Measurements from ENCODE around the gene EGFR. TPM values are rescaled to one million over a fixed set of nuclear protein-coding genes. Genes with fewer than 3 reads are reported as not detected.
A peak's percentile ranks its signal among the peaks of the same experiment; 100 is the strongest.

The EGFR gene
- polyA plus RNA-seq, 1 donor from 2014 or later: 0.22 TPM

GRCh38 chr7:55253188-55253587 lies 234.4 kb downstream of the EGFR start:
- no peak for TF ChIP-seq MXI1 (conservative IDR thresholded peaks at IDR 0.05; ENCODE audit: poor library complexity, severe bottlenecking)
- TF ChIP-seq EZH2 (IDR thresholded peaks at IDR 0.05; ENCODE audit: borderline replicate concordance, insufficient read depth, low read length, poor library complexity, severe bottlenecking): no peak
- Histone ChIP-seq H4K20me1 (ENCODE audit: insufficient read depth) (no peaks in the 10 kb centered on the region), H3K9ac (ENCODE audit: low read length) (no peak overlapping the region), H3F3A (ENCODE audit: insufficient read depth, low read length, poor library complexity, severe bottlenecking) (no peaks in the 10 kb centered on the region), H3K27ac (ENCODE audit: low read length) (no peak overlapping the region), H3K4me3 (ENCODE audit: low read length) (no peak overlapping the region), H3K9me3 (ENCODE audit: low read length) (no peaks in the 10 kb centered on the region), H3K79me2 (replicated peaks; ENCODE audit: insufficient read depth, low read length) (no peaks in the 10 kb centered on the region), H3K9me2 (ENCODE audit: insufficient read depth, low read length) (no peaks in the 10 kb centered on the region), H3K36me3 (ENCODE audit: insufficient read depth, low read length) (no peaks in the 10 kb centered on the region), H3K27me3 (ENCODE audit: insufficient read depth, low read depth, low read length) (peaks cover 9% of the 10 kb centered on the region), H2AFZ (ENCODE audit: low read depth, low read length) (no peak overlapping the region), H3K4me2 (ENCODE audit: low read length) (no peak overlapping the region)

GRCh38 chr7:55254242-55254595 lies 235.4 kb downstream of the EGFR start:
- H3K4me3 ChIP-seq (ENCODE audit: low read length): peak overlapping the region; percentile 88
- no peak for TF ChIP-seq SMC3 (conservative IDR thresholded peaks at IDR 0.05; ENCODE audit: poor library complexity)
- no peak for TF ChIP-seq RAD21 (conservative IDR thresholded peaks at IDR 0.05)
- TF ChIP-seq CTCF (IDR thresholded peaks at IDR 0.05; ENCODE audit: poor library complexity, severe bottlenecking): no peak
- peak; percentile 47 for TF ChIP-seq TAF1 (IDR thresholded peaks at IDR 0.05; ENCODE audit: low read depth)
- no peak for TF ChIP-seq EZH2 (IDR thresholded peaks at IDR 0.05; ENCODE audit: borderline replicate concordance, insufficient read depth, low read length, poor library complexity, severe bottlenecking)
- peak; percentile 1 for TF ChIP-seq REST (IDR thresholded peaks at IDR 0.05; ENCODE audit: borderline replicate concordance)
- TF ChIP-seq MXI1 (conservative IDR thresholded peaks at IDR 0.05; ENCODE audit: poor library complexity, severe bottlenecking): no peak
- H3K4me2 ChIP-seq (ENCODE audit: low read length): peak overlapping the region; percentile 24
- H3K27me3 ChIP-seq (ENCODE audit: insufficient read depth, low read depth, low read length): peaks cover 9% of the 10 kb centered on the region
- H3K79me2 ChIP-seq (replicated peaks; ENCODE audit: insufficient read depth, low read length): no peaks in the 10 kb centered on the region
- no peaks in the 10 kb centered on the region for H3F3A ChIP-seq (ENCODE audit: insufficient read depth, low read length, poor library complexity, severe bottlenecking)
- no peaks in the 10 kb centered on the region for H3K9me3 ChIP-seq (ENCODE audit: low read length)
- H2AFZ ChIP-seq (ENCODE audit: low read depth, low read length): peak overlapping the region; percentile 69
- H3K27ac ChIP-seq (ENCODE audit: low read length): no peak overlapping the region
- H4K20me1 ChIP-seq (ENCODE audit: insufficient read depth): no peaks in the 10 kb centered on the region
- peak overlapping the region; percentile 72 for H3K9ac ChIP-seq (ENCODE audit: low read length)
- H3K36me3 ChIP-seq (ENCODE audit: insufficient read depth, low read length): no peaks in the 10 kb centered on the region
- H3K9me2 ChIP-seq (ENCODE audit: insufficient read depth, low read length): no peaks in the 10 kb centered on the region

Measured in neural cell (in vitro differentiated cells).